Chondrocyte (in vitro differentiated cells): ENCODE results near the gene TXNDC17. TPM values are rescaled to one million over a fixed set of nuclear protein-coding genes. Genes with fewer than 3 reads are reported as not detected.

Experiments used
- DNase-seq: peaks from one replicate; pipeline ENCODE4 v3.0.0; 2021; ENCODE audit warnings: mixed read lengths, low spot score
- H3K27ac Mint-ChIP-seq: one replicate; pipeline ENCODE4 v1.8.0; 2021; ENCODE audit warnings: mild to moderate bottlenecking, moderate library complexity, mixed read lengths; ENCODE audit not compliant: unreplicated experiment
- H3K27me3 Mint-ChIP-seq: 2 replicates; pipeline ENCODE4 v1.8.0; 2021; ENCODE audit warnings: low read depth, mixed read lengths
- H3K36me3 Mint-ChIP-seq: 2 replicates; pipeline ENCODE4 v1.8.0; 2021; ENCODE audit warnings: low read depth, mixed read lengths
- H3K4me1 Mint-ChIP-seq: 2 replicates; pipeline ENCODE4 v1.8.0; 2021; ENCODE audit warnings: low read depth, mild to moderate bottlenecking, mixed read lengths
- H3K4me3 Mint-ChIP-seq: one replicate; pipeline ENCODE4 v1.8.0; 2021; ENCODE audit warnings: mild to moderate bottlenecking, moderate library complexity, mixed read lengths; ENCODE audit not compliant: unreplicated experiment
- H3K9me3 Mint-ChIP-seq: 2 replicates; pipeline ENCODE4 v1.8.0; 2021; ENCODE audit warnings: low read depth, mixed read lengths
- CTCF ChIP-seq: fragments of 200-600 bp; sonication (generic); IDR thresholded peaks from 2 replicates; pipeline ENCODE4 v1.5.0; 2021; ENCODE audit warnings: antibody characterized with exemption, mild to moderate bottlenecking, moderate library complexity
- total RNA-seq: library from RNA; stranded (reverse); gene quantifications from 3 replicates; pipeline ENCODE4 v1.2.1, GENCODE V29; 2021

TXNDC17 gene
- total RNA-seq, 1 donor from 2014 or later, result 76.1 TPM

- H3K36me3 Mint-ChIP-seq, result no peaks in the 10 kb centered on the region
- no peak overlapping the region for H3K27ac Mint-ChIP-seq
- peaks cover 24% of the 10 kb centered on the region for H3K27me3 Mint-ChIP-seq
- no peak for DNase-seq
- no peaks in the 10 kb centered on the region for H3K4me1 Mint-ChIP-seq
- TF ChIP-seq CTCF, result no peak
- no peaks in the 10 kb centered on the region for H3K9me3 Mint-ChIP-seq
- no peak overlapping the region for H3K4me3 Mint-ChIP-seq
Observed at GRCh38 chr17:6669479-6670212, 28.8 kb downstream of the TXNDC17 start.

- Mint-ChIP-seq H3K27me3 (peaks cover 24% of the 10 kb centered on the region), H3K4me1 (no peaks in the 10 kb centered on the region), H3K4me3 (no peak overlapping the region), H3K27ac (no peak overlapping the region), H3K9me3 (no peaks in the 10 kb centered on the region), H3K36me3 (no peaks in the 10 kb centered on the region)
- no peak for TF ChIP-seq CTCF
- no peak for DNase-seq
Observed at GRCh38 chr17:6670571-6670970, 29.7 kb downstream of the TXNDC17 start.

- H3K27ac Mint-ChIP-seq, result no peak overlapping the region
- DNase-seq, result no peak
- peaks cover 24% of the 10 kb centered on the region for H3K27me3 Mint-ChIP-seq
- no peaks in the 10 kb centered on the region for H3K4me1 Mint-ChIP-seq
- H3K36me3 Mint-ChIP-seq, result no peaks in the 10 kb centered on the region
- no peaks in the 10 kb centered on the region for H3K9me3 Mint-ChIP-seq
- no peak overlapping the region for H3K4me3 Mint-ChIP-seq
- TF ChIP-seq CTCF, result no peak
Observed at GRCh38 chr17:6670999-6671398, 30.1 kb downstream of the TXNDC17 start.

GRCh38 chr17:6671431-6671830 lies 30.6 kb downstream of the TXNDC17 start:
- TF ChIP-seq CTCF, result no peak
- no peak for DNase-seq
- Mint-ChIP-seq H3K27ac (no peak overlapping the region), H3K36me3 (no peaks in the 10 kb centered on the region), H3K4me1 (no peaks in the 10 kb centered on the region), H3K9me3 (no peaks in the 10 kb centered on the region), H3K4me3 (no peak overlapping the region), H3K27me3 (peaks cover 24% of the 10 kb centered on the region)

- Mint-ChIP-seq H3K36me3 (no peaks in the 10 kb centered on the region), H3K27me3 (peaks cover 12% of the 10 kb centered on the region), H3K4me3 (no peak overlapping the region), H3K27ac (no peak overlapping the region), H3K4me1 (peaks cover 2% of the 10 kb centered on the region), H3K9me3 (no peaks in the 10 kb centered on the region)
- peak; percentile 75 for DNase-seq
- no peak for TF ChIP-seq CTCF
Observed at GRCh38 chr17:6674586-6674985, 33.7 kb downstream of the TXNDC17 start.
